Astrocyte (in vitro differentiated cells and primary cell): ENCODE data around the gene STRBP. TPM values are rescaled to one million over a fixed set of nuclear protein-coding genes. Genes with fewer than 3 reads are reported as not detected.

ENCODE experiments used
- DNase-seq: peaks from one replicate; pipeline ENCODE4 v3.0.0-alpha.2; 2010; ENCODE audit warnings: low read depth
- FAIRE-seq: peaks from 2 replicates; lab custom pipeline; 2011; peaks lifted over from hg19 to GRCh38; lab: Jason Lieb, UNC
- H2AFZ ChIP-seq: 2 replicates; pipeline ENCODE4 v1.6.0; 2012; ENCODE audit warnings: low read depth, low read length, inconsistent platforms
- H3K27ac ChIP-seq: 2 replicates; pipeline ENCODE4 v1.5.1; 2011; ENCODE audit warnings: low read depth, low read length, inconsistent platforms
- H3K27me3 ChIP-seq: 2 replicates; pipeline ENCODE4 v1.6.0; 2011; ENCODE audit warnings: low read length, inconsistent platforms; ENCODE audit not compliant: insufficient read depth
- H3K36me3 ChIP-seq: 2 replicates; pipeline ENCODE4 v1.5.1; 2011; ENCODE audit warnings: low read length, inconsistent platforms; ENCODE audit not compliant: insufficient read depth
- H3K4me1 ChIP-seq: 2 replicates; pipeline ENCODE4 v1.5.1; 2011; ENCODE audit warnings: low read length, inconsistent platforms; ENCODE audit not compliant: insufficient read depth
- H3K4me2 ChIP-seq: 2 replicates; pipeline ENCODE4 v1.6.0; 2012; ENCODE audit warnings: low read length, inconsistent platforms
- H3K4me3 ChIP-seq: 2 replicates; pipeline ENCODE4 v1.5.1; 2011; ENCODE audit warnings: low read depth, mild to moderate bottlenecking, low read length, inconsistent platforms; ENCODE audit not compliant: insufficient read depth
- H3K79me2 ChIP-seq: 2 replicates; pipeline ENCODE4 v1.6.0; 2012; ENCODE audit warnings: mild to moderate bottlenecking, low read length, inconsistent platforms; ENCODE audit not compliant: insufficient read depth
- H3K9ac ChIP-seq: 2 replicates; pipeline ENCODE4 v1.6.0; 2012; ENCODE audit warnings: mild to moderate bottlenecking, low read length, inconsistent platforms
- H3K9me3 ChIP-seq: 2 replicates; pipeline ENCODE4 v1.5.1; 2012; ENCODE audit warnings: low read depth, mild to moderate bottlenecking, low read length, inconsistent platforms; ENCODE audit not compliant: insufficient read depth
- H4K20me1 ChIP-seq: 2 replicates; pipeline ENCODE4 v1.6.0; 2012; ENCODE audit warnings: low read length, inconsistent platforms; ENCODE audit not compliant: insufficient read depth
- H3K27ac Mint-ChIP-seq: one replicate; pipeline ENCODE4 v1.8.0; 2021; ENCODE audit warnings: mild to moderate bottlenecking, mixed read lengths; ENCODE audit not compliant: unreplicated experiment
- H3K27me3 Mint-ChIP-seq: one replicate; pipeline ENCODE4 v1.8.0; 2021; ENCODE audit warnings: low read depth, mixed read lengths; ENCODE audit not compliant: unreplicated experiment
- H3K36me3 Mint-ChIP-seq: one replicate; pipeline ENCODE4 v1.8.0; 2021; ENCODE audit warnings: low read depth, mixed read lengths; ENCODE audit not compliant: unreplicated experiment
- H3K4me1 Mint-ChIP-seq: one replicate; pipeline ENCODE4 v1.8.0; 2021; ENCODE audit warnings: low read depth, mixed read lengths; ENCODE audit not compliant: unreplicated experiment
- H3K4me3 Mint-ChIP-seq: one replicate; pipeline ENCODE4 v1.8.0; 2021; ENCODE audit warnings: mild to moderate bottlenecking, moderate library complexity, mixed read lengths; ENCODE audit not compliant: unreplicated experiment
- H3K9me3 Mint-ChIP-seq: one replicate; pipeline ENCODE4 v1.8.0; 2021; ENCODE audit warnings: mild to moderate bottlenecking, mixed read lengths; ENCODE audit not compliant: unreplicated experiment
- EZH2 ChIP-seq: IDR thresholded peaks from 2 replicates; pipeline ENCODE4 v1.6.1; 2012; ENCODE audit warnings: mild to moderate bottlenecking, low read length, inconsistent platforms; ENCODE audit not compliant: insufficient read depth
- total RNA-seq: library from RNA; stranded (reverse); gene quantifications from 2 replicates; pipeline ENCODE4 v1.2.1, GENCODE V29; 2021
- TF ChIP-seq, protein P1 (sequence below): IDR thresholded peaks from 2 replicates; pipeline ENCODE4 v1.5.1; 2011; ENCODE audit warnings: low read depth, mild to moderate bottlenecking, inconsistent platforms, low read length, moderate library complexity; ENCODE audit not compliant: insufficient read depth

The STRBP gene
- total RNA-seq, 1 donor from 2014 or later = 13.1 TPM

DNA sequence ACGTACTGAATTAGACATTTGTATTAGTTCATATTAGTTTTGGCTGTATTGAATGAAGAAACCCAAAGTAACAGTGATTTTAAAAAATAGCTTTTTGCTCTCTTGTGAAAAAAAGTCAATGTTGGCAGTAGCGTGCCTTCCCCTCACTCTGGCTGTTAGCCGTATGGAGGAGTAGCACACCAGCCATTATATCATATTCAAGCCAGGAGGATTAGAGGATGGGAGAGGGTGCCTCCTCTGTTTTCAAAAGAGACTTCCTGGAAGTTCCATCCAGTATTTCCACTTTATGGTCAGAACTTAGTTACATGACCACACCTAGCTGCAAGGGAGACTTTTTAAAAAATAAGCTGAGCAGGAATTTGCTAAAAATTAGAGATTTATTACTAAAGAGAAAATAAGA, 193.8 kb downstream of the STRBP start:
- TF ChIP-seq EZH2 = no peak
- TF ChIP-seq, protein P1, sequence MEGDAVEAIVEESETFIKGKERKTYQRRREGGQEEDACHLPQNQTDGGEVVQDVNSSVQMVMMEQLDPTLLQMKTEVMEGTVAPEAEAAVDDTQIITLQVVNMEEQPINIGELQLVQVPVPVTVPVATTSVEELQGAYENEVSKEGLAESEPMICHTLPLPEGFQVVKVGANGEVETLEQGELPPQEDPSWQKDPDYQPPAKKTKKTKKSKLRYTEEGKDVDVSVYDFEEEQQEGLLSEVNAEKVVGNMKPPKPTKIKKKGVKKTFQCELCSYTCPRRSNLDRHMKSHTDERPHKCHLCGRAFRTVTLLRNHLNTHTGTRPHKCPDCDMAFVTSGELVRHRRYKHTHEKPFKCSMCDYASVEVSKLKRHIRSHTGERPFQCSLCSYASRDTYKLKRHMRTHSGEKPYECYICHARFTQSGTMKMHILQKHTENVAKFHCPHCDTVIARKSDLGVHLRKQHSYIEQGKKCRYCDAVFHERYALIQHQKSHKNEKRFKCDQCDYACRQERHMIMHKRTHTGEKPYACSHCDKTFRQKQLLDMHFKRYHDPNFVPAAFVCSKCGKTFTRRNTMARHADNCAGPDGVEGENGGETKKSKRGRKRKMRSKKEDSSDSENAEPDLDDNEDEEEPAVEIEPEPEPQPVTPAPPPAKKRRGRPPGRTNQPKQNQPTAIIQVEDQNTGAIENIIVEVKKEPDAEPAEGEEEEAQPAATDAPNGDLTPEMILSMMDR = no peak
- Histone ChIP-seq H3K27me3 (no peaks in the 10 kb centered on the region), H2AFZ (no peak overlapping the region), H3K36me3 (peaks cover 16% of the 10 kb centered on the region), H3K9me3 (no peaks in the 10 kb centered on the region), H3K27ac (peak overlapping the region; percentile 4), H3K4me3 (no peak overlapping the region), H3K9ac (no peak overlapping the region), H3K79me2 (no peaks in the 10 kb centered on the region), H3K4me2 (peak overlapping the region; percentile 59), H3K4me1 (peaks cover 16% of the 10 kb centered on the region), H4K20me1 (no peaks in the 10 kb centered on the region)
- H3K36me3 Mint-ChIP-seq = peaks cover 3% of the 10 kb centered on the region
- no peak overlapping the region for H3K4me3 Mint-ChIP-seq
- H3K9me3 Mint-ChIP-seq = no peaks in the 10 kb centered on the region
- no peaks in the 10 kb centered on the region for H3K27me3 Mint-ChIP-seq
- peak overlapping the region; percentile 2 for H3K27ac Mint-ChIP-seq
- DNase-seq = no peak
- no peak for FAIRE-seq
- H3K4me1 Mint-ChIP-seq = peaks cover 16% of the 10 kb centered on the region

DNA sequence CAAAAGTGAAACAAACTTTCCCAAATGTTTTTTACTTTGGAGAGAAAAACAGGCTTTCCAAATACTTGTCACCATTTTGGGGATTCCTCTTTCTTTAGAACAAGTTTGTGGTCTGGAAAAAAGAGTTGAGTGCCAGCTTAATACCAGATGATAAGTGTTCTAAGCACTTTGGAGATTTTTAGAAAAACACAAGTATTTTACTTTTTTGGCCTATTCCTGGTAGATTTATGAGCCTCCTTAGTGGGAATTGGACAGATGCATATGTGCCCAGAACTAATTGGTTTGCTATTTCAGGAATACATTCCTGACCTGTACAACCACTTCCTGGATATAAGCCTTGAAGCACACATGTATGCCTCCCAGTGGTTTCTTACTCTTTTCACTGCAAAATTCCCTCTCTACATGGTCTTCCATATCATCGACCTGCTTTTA, 194.4 kb downstream of the STRBP start:
- Histone ChIP-seq H3K4me2 (peak overlapping the region; percentile 59), H3K9ac (no peak overlapping the region), H3K9me3 (no peaks in the 10 kb centered on the region), H2AFZ (no peak overlapping the region), H3K27ac (peak overlapping the region; percentile 33), H3K4me1 (peaks cover 21% of the 10 kb centered on the region), H3K79me2 (no peaks in the 10 kb centered on the region), H3K4me3 (no peak overlapping the region), H4K20me1 (no peaks in the 10 kb centered on the region), H3K27me3 (no peaks in the 10 kb centered on the region), H3K36me3 (peaks cover 13% of the 10 kb centered on the region)
- peaks cover 3% of the 10 kb centered on the region for H3K36me3 Mint-ChIP-seq
- TF ChIP-seq, protein P1 = peak; percentile 10
- TF ChIP-seq EZH2 = no peak
- H3K4me1 Mint-ChIP-seq = peaks cover 16% of the 10 kb centered on the region
- H3K9me3 Mint-ChIP-seq = no peaks in the 10 kb centered on the region
- peak; percentile 86 for FAIRE-seq
- no peak overlapping the region for H3K4me3 Mint-ChIP-seq
- H3K27ac Mint-ChIP-seq = peak overlapping the region; percentile 36
- peak; percentile 94 for DNase-seq
- H3K27me3 Mint-ChIP-seq = no peaks in the 10 kb centered on the region

DNA sequence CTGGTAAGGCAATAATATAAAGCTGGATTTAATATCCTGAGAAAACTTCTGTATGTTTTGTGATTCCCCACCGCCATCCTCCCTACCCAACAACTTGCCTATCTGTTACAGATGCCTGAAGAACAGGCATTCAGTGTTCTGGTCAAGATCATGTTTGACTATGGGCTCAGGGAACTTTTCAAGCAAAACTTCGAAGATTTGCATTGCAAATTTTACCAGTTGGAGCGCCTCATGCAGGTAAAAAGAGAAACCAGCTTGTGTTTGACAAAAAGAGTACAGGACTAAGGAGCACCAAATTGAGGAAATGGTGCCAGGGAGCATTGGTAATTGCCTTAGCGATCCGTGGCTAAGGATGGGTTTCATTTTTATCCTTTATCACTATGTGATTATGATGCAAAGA, 194.9 kb downstream of the STRBP start:
- Mint-ChIP-seq H3K4me1 (peaks cover 16% of the 10 kb centered on the region), H3K27ac (peak overlapping the region; percentile 36), H3K27me3 (no peaks in the 10 kb centered on the region), H3K4me3 (no peak overlapping the region), H3K36me3 (peaks cover 3% of the 10 kb centered on the region), H3K9me3 (no peaks in the 10 kb centered on the region)
- no peak overlapping the region for H3K4me3 ChIP-seq
- H3K9me3 ChIP-seq = no peaks in the 10 kb centered on the region
- TF ChIP-seq, protein P1 = no peak
- no peak for TF ChIP-seq EZH2
- H3K27me3 ChIP-seq = no peaks in the 10 kb centered on the region
- FAIRE-seq (no peak), DNase-seq (no peak)
- no peaks in the 10 kb centered on the region for H4K20me1 ChIP-seq
- no peak overlapping the region for H3K9ac ChIP-seq
- peaks cover 10% of the 10 kb centered on the region for H3K36me3 ChIP-seq
- no peak overlapping the region for H3K27ac ChIP-seq
- peaks cover 25% of the 10 kb centered on the region for H3K4me1 ChIP-seq
- no peak overlapping the region for H2AFZ ChIP-seq
- H3K4me2 ChIP-seq = peak overlapping the region; percentile 59
- no peaks in the 10 kb centered on the region for H3K79me2 ChIP-seq
